WTC11 (cell line): Measurements from ENCODE around the gene GMIP. TPM values are rescaled to one million over a fixed set of nuclear protein-coding genes. Genes with fewer than 3 reads are reported as not detected.

ENCODE experiments used
- ATAC-seq: fragments of 200-7000 bp; cut with Tn5 transposase; 2 replicates; pipeline ENCODE4 v1.10.0; 2021; ENCODE audit warnings: mild to moderate bottlenecking, moderate library complexity
- CTCF ChIA-PET: fragments of 300-600 bp; sonication (Branson Sonifier 250); formaldehyde crosslinking; loops from one replicate; lab custom pipeline; 2021; ENCODE audit warnings: antibody characterized with exemption; lab: Charles Lee
- POLR2A ChIA-PET: fragments of 350-600 bp; sonication (Branson Sonifier 250); formaldehyde crosslinking; loops from one replicate; lab custom pipeline; 2021; ENCODE audit warnings: antibody characterized with exemption; lab: Charles Lee
- DNase-seq: peaks from one replicate; pipeline ENCODE4 v3.0.0; 2021; ENCODE audit warnings: low spot score
- H3K27ac Mint-ChIP-seq: 2 replicates; pipeline ENCODE4 v1.8.0; 2021; ENCODE audit warnings: mixed read lengths
- H3K27me3 Mint-ChIP-seq: 2 replicates; pipeline ENCODE4 v1.8.0; 2021; ENCODE audit warnings: low read depth, mild to moderate bottlenecking, moderate library complexity, mixed read lengths
- H3K36me3 Mint-ChIP-seq: 2 replicates; pipeline ENCODE4 v1.8.0; 2021; ENCODE audit warnings: mixed read lengths
- H3K4me1 Mint-ChIP-seq: 2 replicates; pipeline ENCODE4 v1.8.0; 2022; ENCODE audit warnings: mixed read lengths
- H3K4me3 Mint-ChIP-seq: 2 replicates; pipeline ENCODE4 v1.8.0; 2021; ENCODE audit warnings: mild to moderate bottlenecking, moderate library complexity, mixed read lengths
- H3K9me3 Mint-ChIP-seq: 2 replicates; pipeline ENCODE4 v1.8.0; 2021; ENCODE audit warnings: mixed read lengths
- ATF2 ChIP-seq: sonication (generic); formaldehyde crosslinking; IDR thresholded peaks from 2 replicates; pipeline ENCODE4 v1.8.1; 2022; ENCODE audit warnings: low read depth, missing genetic modification reagents, borderline replicate concordance
- CREM ChIP-seq: sonication (generic); formaldehyde crosslinking; IDR thresholded peaks from 2 replicates; pipeline ENCODE4 v1.8.1; 2022; ENCODE audit warnings: mild to moderate bottlenecking, missing genetic modification reagents, moderate library complexity
- ESRRA ChIP-seq: sonication (generic); formaldehyde crosslinking; IDR thresholded peaks from 2 replicates; pipeline ENCODE4 v1.8.1; 2022; ENCODE audit warnings: mild to moderate bottlenecking, missing genetic modification reagents, borderline replicate concordance
- FOXK1 ChIP-seq: sonication (generic); formaldehyde crosslinking; IDR thresholded peaks from 2 replicates; pipeline ENCODE4 v1.8.0; 2022; ENCODE audit warnings: mild to moderate bottlenecking, moderate library complexity, missing genetic modification reagents
- GTF2I ChIP-seq: fragments of 250-450 bp; sonication (Bioruptor Pico); conservative IDR thresholded peaks from 2 replicates; pipeline ENCODE4 v1.4.0; 2021; ENCODE audit warnings: mild to moderate bottlenecking
- HMGXB4 ChIP-seq: sonication (generic); formaldehyde crosslinking; IDR thresholded peaks from 2 replicates; pipeline ENCODE4 v1.8.1; 2023; ENCODE audit warnings: mild to moderate bottlenecking, moderate library complexity, missing genetic modification reagents
- IRF1 ChIP-seq: sonication (generic); formaldehyde crosslinking; IDR thresholded peaks from 2 replicates; pipeline ENCODE4 v1.8.0; 2023; ENCODE audit warnings: missing genetic modification reagents
- JUN ChIP-seq: sonication (generic); formaldehyde crosslinking; IDR thresholded peaks from 2 replicates; pipeline ENCODE4 v1.8.0; 2023; ENCODE audit warnings: mild to moderate bottlenecking, missing genetic modification reagents
- NFATC4 ChIP-seq: fragments of 250-450 bp; sonication (Bioruptor Pico); IDR thresholded peaks from 2 replicates; pipeline ENCODE4 v1.9.0; 2021; ENCODE audit warnings: mild to moderate bottlenecking
- NR3C1 ChIP-seq: sonication (generic); formaldehyde crosslinking; conservative IDR thresholded peaks from 2 replicates; pipeline ENCODE4 v1.8.1; 2023; ENCODE audit warnings: low read depth, mild to moderate bottlenecking, missing genetic modification reagents
- RELA ChIP-seq: sonication (generic); formaldehyde crosslinking; IDR thresholded peaks from 2 replicates; pipeline ENCODE4 v1.8.1; 2022; ENCODE audit warnings: missing genetic modification reagents, mild to moderate bottlenecking, borderline replicate concordance
- RORB ChIP-seq: fragments of 250-450 bp; sonication (Bioruptor Pico); IDR thresholded peaks from 2 replicates; pipeline ENCODE4 v1.9.0; 2021; ENCODE audit warnings: mild to moderate bottlenecking
- SP1 ChIP-seq: sonication (generic); formaldehyde crosslinking; conservative IDR thresholded peaks from 2 replicates; pipeline ENCODE4 v1.8.1; 2022; ENCODE audit warnings: missing genetic modification reagents
- ZBTB21 ChIP-seq: sonication (generic); formaldehyde crosslinking; IDR thresholded peaks from 2 replicates; pipeline ENCODE4 v1.8.1; 2023; ENCODE audit warnings: mild to moderate bottlenecking, missing genetic modification reagents, borderline replicate concordance
- ZNF219 ChIP-seq: sonication (generic); formaldehyde crosslinking; IDR thresholded peaks from 2 replicates; pipeline ENCODE4 v1.8.0; 2023; ENCODE audit warnings: missing genetic modification reagents, mild to moderate bottlenecking, borderline replicate concordance
- total RNA-seq: library from RNA; stranded (reverse); gene quantifications from 3 replicates; pipeline ENCODE4 v1.2.3, GENCODE V29; 2021
- TF ChIP-seq, protein P1 (sequence below): fragments of 250-450 bp; sonication (Bioruptor Pico); IDR thresholded peaks from 2 replicates; pipeline ENCODE4 v1.8.0; 2021; ENCODE audit warnings: mild to moderate bottlenecking
- TF ChIP-seq, protein P2 (sequence below): sonication (generic); formaldehyde crosslinking; IDR thresholded peaks from 2 replicates; pipeline ENCODE4 v1.8.1; 2023; ENCODE audit warnings: mild to moderate bottlenecking, missing genetic modification reagents
- TF ChIP-seq, protein P3 (sequence below): sonication (generic); formaldehyde crosslinking; IDR thresholded peaks from 2 replicates; pipeline ENCODE4 v1.8.0; 2023; ENCODE audit warnings: mild to moderate bottlenecking, missing genetic modification reagents

The GMIP gene
- total RNA-seq, 1 experiment from 2014 or later, result 23.0 TPM

DNA sequence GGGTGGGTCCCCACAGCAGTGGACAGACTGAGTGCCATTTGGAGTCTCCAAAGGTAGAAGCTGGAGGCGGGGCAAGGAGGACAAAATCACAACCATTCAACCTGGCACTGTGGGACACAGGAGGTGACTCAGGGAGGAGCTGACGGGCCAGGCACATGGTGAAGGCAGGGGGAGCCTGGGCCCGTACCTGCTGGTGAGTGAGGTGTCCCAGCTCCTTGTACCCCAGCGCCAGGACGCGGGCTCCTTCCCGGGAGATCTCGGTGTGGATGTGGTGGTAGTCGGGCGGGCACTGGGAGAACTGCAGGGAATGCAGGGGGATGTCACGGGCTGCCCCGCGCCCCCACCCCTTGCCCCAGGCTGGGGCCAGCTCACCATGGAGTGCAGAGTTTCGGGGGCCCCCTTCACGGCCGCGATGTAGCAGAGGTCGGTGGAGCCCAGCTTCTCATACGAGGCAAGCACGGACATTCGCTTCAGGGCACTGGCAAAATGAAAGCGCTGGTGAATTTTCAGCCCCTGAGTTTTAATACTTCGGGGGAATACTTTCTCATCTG is 10.2 kb upstream of the GMIP start:
- Mint-ChIP-seq H3K4me3 (no peak overlapping the region), H3K4me1 (no peaks in the 10 kb centered on the region)
- DNase-seq, result no peak
- TF ChIP-seq HMGXB4, result no peak
- TF ChIP-seq, all 79 proteins: peak for 0
- H3K36me3 Mint-ChIP-seq, result peaks cover 71% of the 10 kb centered on the region
- ATAC-seq, result no peak
- CTCF ChIA-PET, result interaction anchor here (0.9 to 1.5 kb wide), 3 partner anchors 10 to 121 kb away, joined by 4 to 6 read pairs (median 5); partner anchors contain the start of gene GMIP
- no peaks in the 10 kb centered on the region for H3K27me3 Mint-ChIP-seq
- POLR2A ChIA-PET, result interaction anchor here (1.6 kb wide), 1 partner anchor 25 kb away, joined by 3 read pairs; the partner anchor contains the start of gene LPAR2
- H3K9me3 Mint-ChIP-seq, result no peaks in the 10 kb centered on the region
- H3K27ac Mint-ChIP-seq, result 0 out of 2 replicates have a peak overlapping the region, but pooled peaks have one; percentile 29

GRCh38 chr19:19652482-19653295 is 9.2 kb upstream of the GMIP start:
- no peaks in the 10 kb centered on the region for H3K27me3 Mint-ChIP-seq
- no peak for TF ChIP-seq RORB (CRISPR knock-in tag)
- TF ChIP-seq NFATC4 (CRISPR knock-in tag), result no peak
- TF ChIP-seq GTF2I, result no peak
- TF ChIP-seq, protein P1, sequence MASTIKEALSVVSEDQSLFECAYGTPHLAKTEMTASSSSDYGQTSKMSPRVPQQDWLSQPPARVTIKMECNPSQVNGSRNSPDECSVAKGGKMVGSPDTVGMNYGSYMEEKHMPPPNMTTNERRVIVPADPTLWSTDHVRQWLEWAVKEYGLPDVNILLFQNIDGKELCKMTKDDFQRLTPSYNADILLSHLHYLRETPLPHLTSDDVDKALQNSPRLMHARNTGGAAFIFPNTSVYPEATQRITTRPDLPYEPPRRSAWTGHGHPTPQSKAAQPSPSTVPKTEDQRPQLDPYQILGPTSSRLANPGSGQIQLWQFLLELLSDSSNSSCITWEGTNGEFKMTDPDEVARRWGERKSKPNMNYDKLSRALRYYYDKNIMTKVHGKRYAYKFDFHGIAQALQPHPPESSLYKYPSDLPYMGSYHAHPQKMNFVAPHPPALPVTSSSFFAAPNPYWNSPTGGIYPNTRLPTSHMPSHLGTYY (CRISPR knock-in tag), result no peak
- no peak for TF ChIP-seq RELA
- TF ChIP-seq, protein P2, sequence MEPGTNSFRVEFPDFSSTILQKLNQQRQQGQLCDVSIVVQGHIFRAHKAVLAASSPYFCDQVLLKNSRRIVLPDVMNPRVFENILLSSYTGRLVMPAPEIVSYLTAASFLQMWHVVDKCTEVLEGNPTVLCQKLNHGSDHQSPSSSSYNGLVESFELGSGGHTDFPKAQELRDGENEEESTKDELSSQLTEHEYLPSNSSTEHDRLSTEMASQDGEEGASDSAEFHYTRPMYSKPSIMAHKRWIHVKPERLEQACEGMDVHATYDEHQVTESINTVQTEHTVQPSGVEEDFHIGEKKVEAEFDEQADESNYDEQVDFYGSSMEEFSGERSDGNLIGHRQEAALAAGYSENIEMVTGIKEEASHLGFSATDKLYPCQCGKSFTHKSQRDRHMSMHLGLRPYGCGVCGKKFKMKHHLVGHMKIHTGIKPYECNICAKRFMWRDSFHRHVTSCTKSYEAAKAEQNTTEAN (CRISPR knock-in tag), result no peak
- no peak for TF ChIP-seq ZBTB21
- no peak for TF ChIP-seq IRF1 (CRISPR knock-in tag)
- POLR2A ChIA-PET, result no interaction called here
- CTCF ChIA-PET, result interaction anchor here (0.9 to 1.5 kb wide), 5 partner anchors 9 to 120 kb away, joined by 3 to 6 read pairs (median 5); partner anchors contain the start of gene GMIP
- peaks cover 68% of the 10 kb centered on the region for H3K36me3 Mint-ChIP-seq
- H3K9me3 Mint-ChIP-seq, result no peaks in the 10 kb centered on the region
- ATAC-seq (no peak), DNase-seq (no peak)
- peak overlapping the region; percentile 29; the same call in 1 of the 2 replicates for H3K27ac Mint-ChIP-seq
- H3K4me1 Mint-ChIP-seq, result no peaks in the 10 kb centered on the region
- no peak overlapping the region for H3K4me3 Mint-ChIP-seq

DNA sequence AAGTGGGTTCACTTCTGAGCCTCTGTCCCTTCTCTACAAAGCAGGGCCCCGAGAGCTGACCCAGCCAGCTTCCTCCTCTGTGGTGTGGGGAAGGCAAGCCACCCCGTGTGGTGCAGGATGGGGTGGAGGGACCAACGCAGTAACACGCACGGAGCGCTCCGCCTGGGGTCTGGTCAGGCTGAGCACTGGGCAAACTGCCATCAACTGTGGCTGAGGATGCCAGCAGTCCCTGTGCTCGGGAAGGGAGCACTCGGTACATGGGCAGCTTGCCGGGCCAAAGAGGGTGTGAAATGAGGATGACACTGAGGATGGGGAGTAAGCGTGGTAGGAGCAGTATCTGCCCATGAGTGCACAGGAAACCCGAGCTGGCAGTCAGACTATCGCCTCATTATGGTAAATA is 7.6 kb upstream of the GMIP start:
- Mint-ChIP-seq H3K4me1 (no peaks in the 10 kb centered on the region), H3K9me3 (no peaks in the 10 kb centered on the region), H3K27ac (no peak overlapping the region), H3K4me3 (no peak overlapping the region), H3K27me3 (no peaks in the 10 kb centered on the region), H3K36me3 (peaks cover 59% of the 10 kb centered on the region)
- DNase-seq (no peak), ATAC-seq (no peak)
- POLR2A ChIA-PET, result interaction anchor here (1.0 kb wide), 1 partner anchor 29 kb away, joined by 4 read pairs; no protein-coding TSS in a partner anchor
- CTCF ChIA-PET, result interaction anchor here (0.8 to 1.2 kb wide), 2 partner anchors 97 to 98 kb away, joined by 3 to 4 read pairs; no protein-coding TSS in a partner anchor
- TF ChIP-seq CREM (CRISPR knock-in tag), result no peak
- TF ChIP-seq, protein P1 (CRISPR knock-in tag), result no peak
- no peak for TF ChIP-seq ESRRA
- TF ChIP-seq ZNF219, result no peak
- TF ChIP-seq FOXK1 (CRISPR knock-in tag), result no peak
- no peak for TF ChIP-seq ATF2 (CRISPR knock-in tag)
- TF ChIP-seq ZBTB21, result no peak
- TF ChIP-seq GTF2I, result no peak
- TF ChIP-seq, protein P3, sequence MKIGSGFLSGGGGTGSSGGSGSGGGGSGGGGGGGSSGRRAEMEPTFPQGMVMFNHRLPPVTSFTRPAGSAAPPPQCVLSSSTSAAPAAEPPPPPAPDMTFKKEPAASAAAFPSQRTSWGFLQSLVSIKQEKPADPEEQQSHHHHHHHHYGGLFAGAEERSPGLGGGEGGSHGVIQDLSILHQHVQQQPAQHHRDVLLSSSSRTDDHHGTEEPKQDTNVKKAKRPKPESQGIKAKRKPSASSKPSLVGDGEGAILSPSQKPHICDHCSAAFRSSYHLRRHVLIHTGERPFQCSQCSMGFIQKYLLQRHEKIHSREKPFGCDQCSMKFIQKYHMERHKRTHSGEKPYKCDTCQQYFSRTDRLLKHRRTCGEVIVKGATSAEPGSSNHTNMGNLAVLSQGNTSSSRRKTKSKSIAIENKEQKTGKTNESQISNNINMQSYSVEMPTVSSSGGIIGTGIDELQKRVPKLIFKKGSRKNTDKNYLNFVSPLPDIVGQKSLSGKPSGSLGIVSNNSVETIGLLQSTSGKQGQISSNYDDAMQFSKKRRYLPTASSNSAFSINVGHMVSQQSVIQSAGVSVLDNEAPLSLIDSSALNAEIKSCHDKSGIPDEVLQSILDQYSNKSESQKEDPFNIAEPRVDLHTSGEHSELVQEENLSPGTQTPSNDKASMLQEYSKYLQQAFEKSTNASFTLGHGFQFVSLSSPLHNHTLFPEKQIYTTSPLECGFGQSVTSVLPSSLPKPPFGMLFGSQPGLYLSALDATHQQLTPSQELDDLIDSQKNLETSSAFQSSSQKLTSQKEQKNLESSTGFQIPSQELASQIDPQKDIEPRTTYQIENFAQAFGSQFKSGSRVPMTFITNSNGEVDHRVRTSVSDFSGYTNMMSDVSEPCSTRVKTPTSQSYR (CRISPR knock-in tag), result no peak
- TF ChIP-seq NR3C1, result no peak
- no peak for TF ChIP-seq JUN (CRISPR knock-in tag)
- TF ChIP-seq SP1, result no peak
